Lower leg skin (tissue), 4 donors: ENCODE results near the gene TMEM163. TPM values are rescaled to one million over a fixed set of nuclear protein-coding genes. Genes with fewer than 3 reads are reported as not detected.

ENCODE experiments used
- DNase-seq, 2 donors: peaks; one replicate each; pipeline ENCODE4 v3.0.0-alpha.2; 2019; ENCODE audit warnings: low spot score in 2 of 2
- H3K4me3 ChIP-seq: fragments of 200-600 bp; sonication (generic); 2 replicates; pipeline ENCODE4 v1.5.1; 2017; ENCODE audit warnings: mild to moderate bottlenecking, low read depth; ENCODE audit not compliant: poor library complexity, severe bottlenecking
- CTCF ChIP-seq, 3 donors: fragments of 450-650 bp; IDR thresholded peaks; one replicate each; pipeline ENCODE4 v1.5.1; 2016; ENCODE audit warnings: antibody characterized with exemption in 3 of 3, mild to moderate bottlenecking in 3 of 3, moderate library complexity in 2 of 3
- POLR2A ChIP-seq, 2 donors: fragments of 450-650 bp; IDR thresholded peaks; one replicate each; pipeline ENCODE4 v1.6.1; 2016 to 2017; ENCODE audit warnings: antibody characterized with exemption in 2 of 2, mild to moderate bottlenecking in 1 of 2, moderate library complexity in 1 of 2
- WGBS, 2 donors: methylation state at CpG; one replicate each; pipeline ENCODE4 v1.1.5; 2018; 5-methylcytosine and 5-hydroxymethylcytosine counted together
- intact Hi-C: fragments of 100-400 bp; cut with DNase I; formaldehyde crosslinking; loops from one replicate; pipeline ENCODE4 v1.15.0; 2023; ENCODE audit warnings: low total_unique reads
- total RNA-seq, 4 donors: library from RNA; depleted of rRNA; stranded (reverse); fragments of >200 nt; gene quantifications; one replicate each; pipeline ENCODE4 v1.1.0, GENCODE V29; 2016

The TMEM163 gene
- total RNA-seq, 4 donors from 2014 or later: 0.19 to 0.46 TPM; not detected in 2

GRCh38 chr2:134449751-134450513, 268.9 kb downstream of the TMEM163 start:
- 91 to 94% methylated on average over 14 to 15 of the region's 15 CpGs for WGBS, 2 donors
- DNase-seq: peak in 1 of 2 donors; percentile 75
- TF ChIP-seq CTCF (IDR thresholded peaks at IDR 0.05): no peak
- no peak for TF ChIP-seq POLR2A (IDR thresholded peaks at IDR 0.05)
- no peak overlapping the region for H3K4me3 ChIP-seq
- intact Hi-C loops: no loop called here

- DNase-seq: no peak
- TF ChIP-seq CTCF (IDR thresholded peaks at IDR 0.05) (no peak), POLR2A (IDR thresholded peaks at IDR 0.05) (no peak)
- 76 to 77% methylated on average over 7 of the region's 7 CpGs for WGBS, 2 donors
- intact Hi-C loops: no loop called here
- no peak overlapping the region for H3K4me3 ChIP-seq
These were observed 269.6 kb downstream of the TMEM163 start for GRCh38 chr2:134449157-134449556.

GRCh38 chr2:134448650-134449049, 270.1 kb downstream of the TMEM163 start:
- no peak for DNase-seq
- no peak overlapping the region for H3K4me3 ChIP-seq
- TF ChIP-seq POLR2A (IDR thresholded peaks at IDR 0.05) (no peak), CTCF (IDR thresholded peaks at IDR 0.05) (no peak)
- intact Hi-C loops: no loop called here
- WGBS, 2 donors: 90 to 93% methylated on average over 5 to 6 of the region's 6 CpGs

GRCh38 chr2:134447669-134448068, 271.1 kb downstream of the TMEM163 start:
- DNase-seq: no peak
- no peak overlapping the region for H3K4me3 ChIP-seq
- TF ChIP-seq CTCF (IDR thresholded peaks at IDR 0.05) (no peak), POLR2A (IDR thresholded peaks at IDR 0.05) (no peak)
- intact Hi-C loops: no loop called here
- 96 to 99% methylated on average over 4 of the region's 4 CpGs for whole genome bisulfite sequencing, 2 donors

- intact Hi-C loops: no loop called here
- 76 to 86% methylated on average over 8 of the region's 8 CpGs for WGBS, 2 donors
- no peak for TF ChIP-seq CTCF (IDR thresholded peaks at IDR 0.05)
- TF ChIP-seq POLR2A (IDR thresholded peaks at IDR 0.05): no peak
- no peak overlapping the region for H3K4me3 ChIP-seq
- DNase-seq: no peak
These were observed 272.3 kb downstream of the TMEM163 start for GRCh38 chr2:134446383-134447017.
